ENCODE measurements around the gene TXNDC9.
"Not testable (repeated sequence)": the region's sequence is repeated elsewhere in the genome, so short reads cannot be mapped to it uniquely, and the experiment has no call there.

The TXNDC9 gene

GRCh38 chr2:99336804-99337112 is 625 bp upstream of the TXNDC9 start:
- no peak for DNase-seq (ENCODE audit: low read depth in 3 of 3, low spot score in 1 of 3)

- no peak for DNase-seq (ENCODE audit: low read depth in 3 of 3, low spot score in 1 of 3)
These were observed 10.7 kb downstream of the TXNDC9 start for GRCh38 chr2:99325384-99325783.

GRCh38 chr2:99317873-99318200 is 18.3 kb downstream of the TXNDC9 start:
- DNase-seq (ENCODE audit: low read depth in 3 of 3, low spot score in 1 of 3): not testable (repeated sequence)

GRCh38 chr2:99317161-99317872 is 18.8 kb downstream of the TXNDC9 start:
- no peak for DNase-seq (ENCODE audit: low read depth in 3 of 3, low spot score in 1 of 3)

- not testable (repeated sequence) for DNase-seq (ENCODE audit: low read depth in 3 of 3, low spot score in 1 of 3)
These were observed 35.0 kb downstream of the TXNDC9 start, which contains the start of gene LYG1 for GRCh38 chr2:99301097-99301496. Gene LYG1 (minus strand): TSS chr2:99301197. CDS start chr2:99295670, 5,527 bp downstream.

- no peak for DNase-seq (ENCODE audit: low read depth in 3 of 3, low spot score in 1 of 3)
These were observed 36.6 kb downstream of the TXNDC9 start for GRCh38 chr2:99299580-99299979.

- no peak for DNase-seq (ENCODE audit: low read depth in 3 of 3, low spot score in 1 of 3)
These were observed 38.1 kb downstream of the TXNDC9 start for GRCh38 chr2:99297994-99298393.

DNA sequence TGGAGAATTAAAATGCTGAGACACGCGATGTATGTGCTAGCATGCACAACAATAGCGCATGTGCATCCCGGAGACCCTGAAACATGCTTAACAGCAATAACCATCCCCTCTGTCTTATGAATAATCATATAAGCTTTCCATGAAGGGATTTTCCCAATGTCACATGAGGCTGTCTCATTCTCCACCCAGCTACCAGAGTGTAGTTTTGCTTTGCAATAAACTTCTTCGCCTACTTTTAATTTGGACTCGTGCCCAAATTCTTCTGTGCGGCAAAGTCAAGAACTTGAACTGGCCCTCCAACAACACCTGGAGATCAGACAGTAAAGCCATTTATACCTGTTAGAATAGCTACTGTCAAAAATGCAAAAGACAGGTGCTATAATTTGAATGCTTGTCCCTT is 50.6 kb downstream of the TXNDC9 start:
- no peak for DNase-seq (ENCODE audit: low read depth in 3 of 3, low spot score in 1 of 3)

DNA sequence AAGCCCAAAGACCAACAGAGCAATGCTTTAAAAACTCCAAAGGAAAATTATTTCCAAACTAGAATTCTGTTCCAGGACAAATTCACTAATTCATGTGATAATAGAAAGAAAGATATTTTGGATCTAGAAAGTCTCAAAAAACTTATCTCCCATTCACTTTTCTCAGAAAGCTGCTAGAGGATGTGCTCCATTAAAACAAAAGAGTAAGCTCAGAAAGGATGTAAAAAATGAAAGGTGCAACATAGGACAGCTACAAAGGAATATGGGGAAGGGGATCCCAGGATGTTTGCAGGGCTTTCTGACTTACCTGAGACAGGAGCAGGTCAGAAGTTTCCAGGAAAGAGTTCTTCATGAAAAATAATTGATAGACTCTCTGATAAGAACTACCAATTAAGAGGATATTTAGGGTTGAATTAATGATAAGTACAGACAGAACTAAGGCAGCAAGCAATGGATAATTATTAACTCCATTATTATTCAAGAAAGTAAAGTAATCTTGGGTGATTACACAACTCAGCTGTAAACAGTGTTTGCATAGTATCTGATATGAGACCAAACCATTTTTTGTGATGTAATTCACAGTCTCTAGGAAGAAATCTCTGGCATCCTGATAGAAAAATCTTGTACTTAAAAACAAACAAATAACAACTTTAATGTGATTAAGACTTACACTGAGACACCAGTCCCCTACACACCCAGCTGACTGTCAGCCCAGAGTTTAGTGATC is 56.0 kb downstream of the TXNDC9 start:
- no peak for DNase-seq (ENCODE audit: low read depth in 3 of 3, low spot score in 1 of 3)

DNA sequence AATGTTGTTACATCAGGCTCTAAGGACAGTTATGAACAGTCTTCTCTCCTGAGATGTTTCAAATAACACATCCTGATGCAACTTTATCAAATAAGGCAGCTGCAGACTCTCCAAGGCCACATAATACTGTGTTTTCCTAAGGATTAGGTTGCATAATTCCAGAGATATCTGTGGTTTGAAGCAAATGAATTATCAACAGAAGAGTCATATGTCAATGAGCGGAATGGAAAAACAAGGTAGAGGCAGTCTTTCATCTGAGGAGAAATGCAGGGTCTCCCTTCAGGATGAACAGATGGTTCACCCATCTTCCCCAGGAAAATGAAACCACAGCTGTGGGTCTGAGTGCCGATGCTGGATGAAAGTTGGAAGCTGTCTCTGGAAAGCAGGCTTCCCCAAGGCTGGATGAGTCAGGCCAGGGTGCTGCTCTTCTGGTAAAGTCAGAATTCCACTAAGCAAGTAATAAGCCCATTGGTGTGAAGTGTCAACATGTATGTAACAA is 57.3 kb downstream of the TXNDC9 start:
- no peak for DNase-seq (ENCODE audit: low read depth in 3 of 3, low spot score in 1 of 3)

DNA sequence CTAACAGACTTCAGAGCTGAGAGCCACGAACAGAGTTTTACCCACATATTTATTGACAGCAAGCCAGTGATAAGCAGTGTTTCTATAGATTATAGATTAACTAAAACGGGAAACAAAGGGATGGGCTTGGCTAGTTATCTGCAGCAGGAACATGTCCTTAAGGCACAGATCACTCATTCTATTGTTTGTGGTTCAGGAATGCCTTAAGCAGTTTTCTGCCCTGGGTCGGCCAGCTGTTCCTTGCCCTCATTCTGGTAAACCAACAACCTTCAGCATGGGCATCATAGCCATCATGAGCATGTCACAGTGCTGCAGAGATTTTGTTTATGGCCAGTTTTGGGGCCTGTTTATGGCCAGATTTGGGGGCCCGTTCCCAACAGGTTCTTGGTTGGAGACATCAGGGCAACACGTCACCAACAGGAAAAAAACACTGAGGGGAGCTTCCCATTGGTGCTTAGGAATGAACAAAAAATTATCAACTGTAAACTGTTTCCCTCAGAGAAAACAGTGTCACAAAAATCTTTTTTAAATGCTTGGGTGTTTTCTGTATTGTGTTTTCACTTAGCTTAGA is 57.9 kb downstream of the TXNDC9 start:
- DNase-seq (ENCODE audit: low read depth in 3 of 3, low spot score in 1 of 3): not testable (repeated sequence)

GRCh38 chr2:99275882-99276281 is 60.3 kb downstream of the TXNDC9 start:
- no peak for DNase-seq (ENCODE audit: low read depth in 3 of 3, low spot score in 1 of 3)

Measured in stimulated activated CD4-positive, alpha-beta T cell treated with anti-CD3 and anti-CD28 coated beads, TNF-alpha, amount 100 ng/mL, for 1 hour (primary cell).